OCI-M2 (cell line): Measurements from ENCODE around the gene AP1B1.
"Not testable (repeated sequence)": the region's sequence is repeated elsewhere in the genome, so short reads cannot be mapped to it uniquely, and the experiment has no call there.

Source experiments
- DNase-seq: peaks from one replicate; lab custom pipeline; 2025; ENCODE audit not compliant: unreplicated experiment; lab: John Stamatoyannopoulos, UW

The AP1B1 gene

DNA sequence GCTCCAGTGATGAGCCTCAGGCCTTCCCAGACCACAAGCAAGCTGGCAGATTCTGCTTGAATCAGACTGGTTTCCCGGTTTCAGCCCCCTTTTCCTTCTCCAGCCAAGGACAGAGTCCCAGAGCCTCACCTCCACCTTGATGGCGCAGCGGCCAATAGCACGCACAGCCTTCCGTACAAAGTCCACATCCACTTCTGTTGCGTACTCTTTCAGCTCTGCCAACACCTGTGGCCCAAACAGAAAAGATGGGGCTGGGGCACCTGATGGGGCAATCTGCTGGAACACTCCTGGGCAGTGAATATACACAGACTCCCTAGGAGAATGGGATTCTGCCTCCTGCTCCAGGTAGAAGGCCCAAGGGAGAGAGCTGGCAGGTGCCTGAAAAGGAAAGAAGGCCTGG is 37.3 kb downstream of the AP1B1 start:
- DNase-seq, result no peak

DNA sequence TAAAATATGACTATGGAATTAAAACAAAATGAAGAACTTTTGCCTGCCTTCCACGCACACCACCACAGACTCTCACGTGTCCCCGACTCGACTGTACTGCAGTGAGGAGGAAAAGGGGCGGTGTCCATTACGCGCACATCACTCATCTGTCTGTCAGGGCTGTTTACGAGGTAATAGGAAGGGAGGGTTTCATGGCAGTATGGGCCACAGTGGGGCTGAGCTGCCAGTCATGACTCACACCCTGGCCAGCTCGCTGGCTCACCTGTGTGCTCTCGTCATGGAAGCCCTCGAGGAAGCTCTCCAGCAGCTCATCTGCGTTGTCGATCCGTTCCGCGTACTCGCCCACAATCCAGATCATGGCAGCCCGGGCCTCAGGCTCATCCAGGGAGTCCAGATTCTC is 39.4 kb downstream of the AP1B1 start:
- no peak for DNase-seq

DNA sequence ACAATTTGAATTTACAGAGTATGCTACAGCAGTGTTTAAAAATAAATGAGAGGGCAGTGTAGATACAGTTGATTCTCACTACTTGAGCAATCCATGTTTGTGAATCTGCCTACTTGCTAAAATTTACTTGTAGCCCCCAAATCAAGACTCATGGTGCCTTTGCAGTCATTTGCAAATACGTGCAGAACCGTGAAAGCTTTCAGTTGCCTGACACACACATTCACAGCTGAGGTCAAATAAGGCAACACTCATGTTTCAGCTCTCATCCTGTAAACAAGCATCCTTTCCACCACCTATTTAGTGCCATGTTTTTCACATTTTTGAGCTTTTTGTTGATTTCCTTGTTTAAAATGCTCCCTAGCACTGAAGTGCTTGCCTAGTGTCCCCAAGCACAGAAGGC is 40.3 kb downstream of the AP1B1 start:
- DNase-seq, result no peak

DNA sequence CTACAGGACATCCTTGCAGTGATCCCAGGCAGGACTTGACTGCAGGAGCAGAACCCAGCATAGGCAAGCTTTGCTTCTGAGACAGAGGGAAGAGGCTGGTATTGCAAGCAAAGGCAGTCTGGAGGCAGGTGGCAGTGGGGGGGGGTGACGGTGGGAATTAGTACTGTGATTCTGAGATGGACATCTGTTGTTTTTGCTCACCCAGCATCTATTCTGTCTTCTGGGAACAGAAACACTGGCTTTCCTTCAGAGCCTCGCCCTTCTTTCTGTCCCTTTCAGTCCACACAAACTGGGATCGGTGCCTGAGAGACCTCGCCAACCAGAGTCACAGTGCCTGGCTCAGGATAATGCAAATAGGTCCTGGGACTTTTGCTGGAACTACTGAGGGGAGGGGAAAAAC is 41.7 kb downstream of the AP1B1 start:
- no peak for DNase-seq

DNA sequence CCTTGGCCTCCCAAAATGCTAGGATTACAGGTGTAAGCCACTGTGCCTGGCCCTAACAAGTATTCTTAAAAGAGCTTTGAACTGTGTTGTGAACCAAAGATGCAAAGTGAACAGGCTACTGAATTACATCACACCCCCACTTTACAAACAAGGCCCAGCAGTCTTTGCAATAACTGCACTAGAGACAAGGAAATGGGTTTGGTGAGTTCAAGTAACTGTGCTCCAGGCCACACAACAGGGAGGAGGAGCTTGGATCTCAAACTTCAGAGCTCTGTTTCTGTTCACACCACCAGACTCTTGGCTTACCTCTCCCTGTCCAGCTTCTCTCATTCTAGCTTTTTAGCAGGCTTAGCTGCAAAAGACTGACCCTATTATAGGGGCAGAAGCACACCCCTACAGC is 42.4 kb downstream of the AP1B1 start:
- no peak for DNase-seq

DNA sequence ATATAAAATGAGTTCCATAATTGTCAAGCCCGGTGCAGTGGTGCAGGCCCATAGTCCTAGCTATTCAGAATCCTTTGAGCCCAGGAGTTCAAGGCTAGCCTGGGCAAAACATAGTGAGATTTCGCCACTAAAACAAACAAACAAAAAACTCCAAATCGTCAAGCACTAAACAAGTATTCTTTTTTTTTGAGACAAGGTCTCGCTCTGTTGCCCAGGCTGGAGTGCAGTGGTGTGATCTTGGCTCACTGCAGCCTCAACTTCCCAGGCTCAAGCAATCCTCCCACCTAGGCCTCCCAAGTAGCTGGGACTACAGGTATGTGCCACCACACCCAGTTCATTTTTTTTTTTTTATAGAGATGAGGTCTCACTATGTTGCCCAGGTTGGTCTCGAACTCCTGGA is 43.5 kb downstream of the AP1B1 start:
- not testable (repeated sequence) for DNase-seq

DNA sequence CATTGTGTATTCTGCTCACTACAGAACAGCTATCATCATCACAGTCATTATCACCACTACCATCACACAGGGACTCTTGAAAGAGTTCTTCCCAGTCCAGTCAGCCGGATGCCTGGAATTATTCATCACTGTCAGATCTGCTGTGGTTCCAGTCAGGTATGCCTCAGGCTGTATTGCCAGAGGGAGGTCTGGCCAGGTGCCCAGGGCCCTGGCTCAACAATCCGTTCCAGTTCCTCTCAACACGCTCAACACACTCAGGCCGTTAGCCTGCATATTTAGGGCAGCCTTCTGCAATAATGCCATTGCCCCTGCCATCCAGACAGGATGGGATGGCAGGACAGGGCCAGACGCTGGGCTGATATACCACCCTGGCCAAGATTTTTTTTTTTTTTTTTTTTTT is 44.2 kb downstream of the AP1B1 start:
- no peak for DNase-seq

DNA sequence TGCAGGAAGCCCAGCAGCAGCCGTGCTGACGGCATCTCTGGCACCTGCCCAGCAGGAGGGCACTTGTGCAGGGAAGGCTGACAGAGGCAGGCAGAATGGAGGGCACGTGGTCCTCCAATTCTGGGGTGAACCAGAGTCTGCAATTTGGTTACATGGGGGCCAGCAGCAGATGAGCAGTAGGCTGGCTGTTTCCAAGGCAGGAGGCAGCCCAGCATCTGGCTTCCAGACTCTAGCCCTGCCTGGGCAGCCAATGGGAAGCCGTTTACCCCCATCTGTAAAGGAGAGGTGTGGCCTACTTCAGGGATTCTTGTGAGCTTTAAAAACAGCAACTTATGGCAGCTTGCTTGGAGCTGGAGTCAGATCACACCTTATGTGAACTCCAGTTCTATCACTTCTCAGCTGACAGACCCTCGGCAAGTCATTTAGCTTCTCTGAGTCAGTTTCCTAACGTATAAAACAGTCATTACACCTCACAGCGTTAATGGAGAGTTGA is 45.0 kb downstream of the AP1B1 start:
- no peak for DNase-seq

DNA sequence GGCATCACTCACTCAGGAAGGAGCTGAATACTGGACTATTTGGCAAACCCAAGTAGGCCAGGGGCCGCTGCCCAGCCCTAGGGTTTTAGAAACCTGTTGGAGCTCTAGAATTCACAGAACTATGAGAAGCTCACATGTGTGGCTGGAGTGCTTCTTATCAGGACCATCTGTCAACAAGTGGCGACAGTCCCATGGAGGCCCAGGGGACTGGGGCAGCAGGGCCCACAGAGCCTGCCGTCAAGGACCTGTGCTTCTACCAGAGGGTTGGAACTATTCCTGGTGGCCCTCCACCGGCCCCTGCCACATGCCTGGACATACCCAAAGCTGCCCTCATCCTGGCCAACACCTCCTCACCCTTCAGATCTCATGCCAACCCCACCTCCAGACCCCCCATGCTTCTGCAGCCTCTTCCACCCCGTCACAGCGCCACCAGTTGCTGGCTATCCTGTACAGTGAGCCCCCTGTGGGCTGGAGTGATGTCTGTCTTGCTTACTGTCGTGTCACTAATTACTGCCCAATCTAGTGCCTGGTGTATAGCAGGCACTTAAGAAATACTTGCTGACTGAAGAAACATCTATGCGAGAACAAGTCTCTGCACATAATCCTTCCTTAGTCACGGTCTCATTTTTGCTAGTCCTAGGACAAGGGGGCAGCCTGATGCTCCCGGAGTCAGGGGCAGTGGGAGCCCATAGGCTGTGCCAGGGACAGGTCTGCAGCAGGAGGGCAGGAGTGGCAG is 45.6 kb downstream of the AP1B1 start:
- DNase-seq, result no peak

DNA sequence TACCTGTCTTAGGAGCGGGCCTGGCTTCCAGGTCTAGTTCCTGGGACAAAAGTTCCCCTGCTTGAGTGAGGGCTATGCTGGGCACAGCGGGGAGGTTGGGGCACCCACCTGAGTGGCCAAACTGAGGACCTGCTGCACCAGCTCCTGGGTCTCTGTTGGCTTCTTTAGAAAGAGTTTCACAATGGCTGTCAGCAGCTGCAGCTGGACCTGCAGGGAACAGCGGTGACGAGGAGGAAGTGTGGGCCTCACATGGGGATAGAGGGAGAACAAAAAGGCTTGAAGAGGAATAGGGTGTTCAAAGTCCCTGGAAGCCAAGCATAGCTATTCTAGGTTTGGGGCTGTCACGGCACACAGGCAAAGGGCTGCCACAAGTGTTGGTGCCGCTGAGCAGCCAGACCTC is 46.2 kb downstream of the AP1B1 start:
- DNase-seq, result no peak

DNA sequence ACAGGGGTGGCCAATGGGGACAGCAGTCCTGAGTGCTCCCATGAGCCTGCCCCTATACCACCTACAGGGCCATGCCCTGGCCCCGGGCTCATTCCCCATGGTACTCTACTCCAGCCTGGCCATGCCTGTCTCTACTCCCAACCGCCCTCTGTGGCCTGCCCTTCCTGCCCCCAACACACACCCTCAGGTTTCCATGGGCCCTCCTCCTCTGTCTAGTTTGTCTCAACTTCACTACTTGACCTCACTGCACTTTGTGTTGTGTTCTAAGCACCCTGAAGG is 46.6 kb downstream of the AP1B1 start:
- no peak for DNase-seq

DNA sequence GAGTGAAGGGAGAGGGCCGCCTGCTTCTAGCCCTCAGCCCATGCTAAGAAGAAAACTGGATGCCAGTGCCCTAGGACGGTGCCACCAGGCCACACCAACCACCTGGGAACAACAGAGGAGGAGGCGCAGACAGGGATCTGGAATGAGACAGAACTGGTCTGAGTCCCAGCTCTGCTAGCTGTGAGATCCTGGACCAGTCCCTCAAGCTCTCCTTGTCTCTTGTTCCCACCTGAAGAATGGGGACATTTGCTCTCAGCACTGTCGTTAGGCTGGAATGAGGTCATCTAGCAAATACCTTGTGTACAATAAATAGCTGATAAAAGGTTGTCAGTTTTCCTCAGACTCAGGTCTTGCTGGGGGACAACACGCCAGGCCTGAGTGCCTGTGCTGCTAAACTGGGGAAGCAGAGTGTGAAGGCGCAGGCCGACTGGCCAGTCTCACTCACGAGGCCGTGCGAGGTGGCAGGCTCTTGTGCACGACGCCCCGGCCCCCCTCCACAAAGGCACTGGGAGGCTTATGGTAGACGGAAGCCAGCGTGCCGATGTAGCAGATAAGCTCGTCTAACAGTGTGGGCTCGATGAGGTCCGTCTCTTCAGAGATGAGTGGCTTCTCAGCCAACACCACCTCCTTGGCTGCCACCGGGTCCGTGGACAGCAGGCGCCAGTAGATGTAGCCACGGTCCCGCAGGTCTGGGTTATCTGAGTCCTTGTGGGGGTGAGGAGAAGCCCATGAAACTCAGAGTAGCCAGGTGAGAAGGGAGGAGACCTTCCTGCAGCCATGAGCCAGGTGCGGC is 47.1 kb downstream of the AP1B1 start:
- DNase-seq, result no peak

DNA sequence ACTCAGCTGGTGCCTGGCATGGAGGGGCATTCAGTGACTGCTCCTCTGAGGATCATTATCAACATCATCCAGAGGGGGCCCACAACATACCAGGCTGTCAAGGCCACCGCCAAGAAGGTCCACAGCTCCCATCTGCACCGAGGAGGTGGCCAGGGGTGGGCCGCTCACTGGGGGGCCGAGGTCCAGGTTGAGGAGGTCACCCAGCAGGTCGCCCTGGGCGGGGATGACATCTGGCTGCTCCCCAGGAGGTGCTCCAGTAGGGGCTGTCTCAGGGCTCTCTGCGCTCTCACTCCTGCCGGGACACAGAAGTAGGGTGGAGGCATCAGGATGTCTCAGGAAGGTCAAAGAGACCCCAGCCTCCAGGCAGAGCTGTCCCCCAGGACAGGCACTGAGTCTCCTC is 47.8 kb downstream of the AP1B1 start:
- no peak for DNase-seq

DNA sequence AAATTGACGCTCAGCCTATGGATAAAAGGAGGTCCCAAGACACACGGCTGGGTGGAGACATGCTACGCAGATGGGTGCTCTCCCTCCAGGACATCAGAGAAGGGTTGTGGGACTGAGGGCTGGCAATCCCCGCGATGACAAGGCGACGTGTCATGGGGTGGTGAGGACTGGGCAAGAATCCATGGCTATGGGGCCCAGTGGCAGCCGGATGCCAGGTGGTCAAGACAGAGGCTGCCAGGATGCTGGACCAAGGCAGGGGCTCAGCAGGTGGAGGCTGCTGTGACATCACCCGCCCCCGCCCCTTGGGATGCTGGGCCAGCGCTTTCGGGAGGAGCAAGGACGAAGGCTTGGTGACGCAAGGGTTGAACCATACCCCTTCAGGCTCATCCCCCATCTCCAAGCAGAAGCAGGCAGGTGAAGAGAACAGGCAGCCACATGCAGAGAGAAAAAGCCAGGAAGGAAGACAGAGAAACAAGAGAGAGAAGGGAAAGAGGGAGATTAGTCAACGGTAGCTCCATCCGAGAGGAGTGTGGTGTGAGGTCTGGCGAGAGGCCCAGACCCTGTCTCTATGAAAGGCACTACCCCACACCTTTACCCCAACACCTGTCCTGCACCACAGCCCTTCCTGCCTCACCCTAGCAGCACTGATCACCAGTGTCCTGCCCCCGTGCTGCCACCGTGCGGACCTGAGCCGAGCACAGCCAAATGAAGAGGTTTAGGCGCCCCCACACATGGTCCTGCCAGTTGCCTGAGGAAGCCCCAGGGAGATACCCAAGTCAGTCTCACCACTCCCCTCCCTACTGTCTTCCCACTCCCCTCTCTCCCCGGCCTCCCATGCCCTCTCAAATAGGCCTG is 48.8 kb downstream of the AP1B1 start:
- no peak for DNase-seq

DNA sequence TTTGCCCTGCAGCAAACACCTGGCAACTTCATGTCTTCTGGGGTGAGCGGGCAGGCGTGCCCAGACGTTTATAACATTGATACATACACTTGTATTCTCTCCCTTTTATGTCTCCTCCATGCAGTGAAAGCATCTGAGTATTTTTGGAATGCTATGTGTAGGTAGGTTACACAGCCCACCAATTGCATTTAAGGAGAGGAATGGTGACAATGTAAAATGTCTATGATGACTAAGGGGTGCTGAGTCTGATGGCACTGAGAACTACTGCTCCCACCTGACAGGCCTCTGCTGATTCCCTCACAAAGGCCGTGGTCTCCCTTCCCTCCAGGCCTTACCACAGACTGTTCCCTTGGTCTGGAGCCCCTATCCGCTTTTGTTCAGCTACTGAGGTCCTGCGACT is 50.0 kb downstream of the AP1B1 start:
- DNase-seq, result no peak

DNA sequence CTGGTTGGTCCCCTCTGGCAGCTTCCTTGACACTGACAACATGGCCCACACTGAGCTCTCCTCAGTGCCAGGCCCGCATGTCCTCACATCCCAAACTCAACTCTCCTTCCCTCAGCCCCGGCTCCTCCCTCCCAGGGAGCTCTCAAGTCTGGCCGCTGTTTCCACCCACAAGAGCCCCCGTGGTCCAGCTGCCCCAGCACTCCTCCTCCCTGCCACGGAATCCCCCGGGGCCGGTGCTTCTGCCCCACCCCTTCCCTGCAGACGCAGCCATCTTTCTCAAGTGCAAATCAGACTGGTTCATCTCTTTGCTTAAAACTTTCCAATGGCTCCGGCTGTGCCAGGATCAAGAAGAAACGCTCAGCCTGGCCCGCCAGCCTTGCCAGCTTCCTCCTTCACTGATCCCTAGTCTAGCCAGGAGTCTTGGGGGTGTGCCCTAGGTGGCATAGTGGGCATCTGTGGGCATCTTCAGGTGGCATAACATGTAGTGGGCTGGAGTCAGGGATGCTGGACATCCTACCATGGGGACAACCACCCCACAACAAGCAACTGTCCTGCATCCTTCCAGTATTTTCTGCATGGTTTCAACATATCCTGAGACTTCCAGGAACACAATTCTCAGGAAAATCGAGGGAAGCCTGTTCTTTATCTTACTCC is 50.6 kb downstream of the AP1B1 start:
- no peak for DNase-seq

DNA sequence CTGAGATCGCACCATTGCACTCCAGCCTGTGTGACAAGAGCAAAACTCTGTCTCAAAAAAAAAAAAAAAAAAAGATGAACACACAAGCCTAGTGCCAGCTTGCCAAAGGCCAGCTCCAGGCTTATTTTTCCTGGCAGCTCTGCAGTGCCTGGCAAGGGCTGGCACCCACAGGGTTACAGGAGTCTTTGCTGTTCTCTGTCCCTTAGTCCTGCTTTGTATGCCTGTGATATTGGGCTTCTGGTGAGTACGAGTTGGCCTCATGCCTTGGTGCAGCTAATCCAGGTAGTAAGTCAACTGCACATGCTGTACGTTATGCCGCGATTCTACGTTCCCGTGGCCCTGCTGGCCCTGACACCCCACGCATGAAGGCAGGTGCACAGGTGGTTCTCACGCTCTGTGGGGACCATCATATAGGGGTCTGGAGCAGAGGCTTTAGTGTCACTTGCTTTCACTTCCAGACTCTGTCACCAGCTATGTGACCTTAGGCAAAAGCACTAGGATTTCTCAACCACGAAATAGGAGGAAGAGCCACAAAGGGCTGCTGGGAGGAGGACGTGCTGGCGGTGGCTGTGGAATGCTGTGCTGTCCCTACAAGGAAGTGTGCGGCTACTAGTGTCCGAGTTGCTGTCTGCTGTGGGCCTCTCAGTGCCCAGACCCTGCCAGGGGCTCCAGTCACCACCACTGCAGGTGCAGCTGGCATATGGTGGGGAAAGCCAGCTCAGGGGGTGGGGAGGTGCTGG is 51.4 kb downstream of the AP1B1 start:
- no peak for DNase-seq

DNA sequence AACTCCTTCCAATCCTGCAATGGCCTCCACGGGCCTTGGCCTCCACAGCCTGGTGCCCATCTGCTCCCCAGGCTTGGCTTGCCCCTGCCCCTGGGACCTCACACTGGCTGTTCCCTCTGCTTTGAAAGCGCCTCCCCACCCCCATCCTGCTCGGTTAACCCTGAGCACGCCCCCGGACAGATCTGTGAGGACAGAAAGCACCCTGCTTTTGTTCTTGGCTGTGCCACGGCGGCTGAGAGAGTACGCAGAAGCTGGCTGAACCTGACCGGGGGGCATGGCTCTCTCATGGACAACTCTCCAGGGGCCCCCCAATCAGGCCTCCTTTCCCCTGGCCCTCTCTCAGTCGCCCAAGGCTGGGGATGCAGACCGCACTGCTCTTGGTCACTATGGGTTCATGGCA is 52.7 kb downstream of the AP1B1 start:
- no peak for DNase-seq

DNA sequence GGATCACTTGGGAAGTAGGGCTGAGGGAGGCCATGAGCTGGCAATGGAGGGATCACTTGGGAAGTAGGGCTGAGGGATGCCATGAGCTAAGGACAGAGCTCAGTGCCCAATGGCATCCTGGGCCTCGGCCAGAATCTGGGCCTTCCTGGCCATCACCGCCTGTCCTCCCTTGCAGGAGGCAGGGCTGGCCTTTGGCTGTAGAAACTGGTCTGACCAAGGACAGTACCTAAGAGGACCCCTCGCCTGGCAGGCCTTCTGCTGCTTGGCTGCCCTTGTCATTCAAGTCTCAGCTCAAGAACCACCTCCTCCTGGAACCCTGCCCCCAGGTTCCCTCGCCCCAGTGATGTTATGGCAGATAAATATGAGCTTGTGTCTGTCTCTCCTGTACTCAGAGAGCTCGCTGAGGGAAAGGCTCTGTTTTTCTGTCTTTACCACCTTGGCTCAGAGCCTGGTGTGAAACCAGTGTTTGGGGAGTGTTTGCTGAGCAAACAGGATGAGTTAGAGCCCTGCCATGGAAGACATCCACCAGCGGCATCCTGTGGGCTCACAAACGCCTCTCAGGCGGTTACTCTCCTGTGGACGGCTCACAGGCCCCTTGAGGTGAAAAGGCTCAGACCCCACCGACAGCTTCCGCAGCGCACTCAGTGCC is 53.5 kb downstream of the AP1B1 start:
- no peak for DNase-seq

DNA sequence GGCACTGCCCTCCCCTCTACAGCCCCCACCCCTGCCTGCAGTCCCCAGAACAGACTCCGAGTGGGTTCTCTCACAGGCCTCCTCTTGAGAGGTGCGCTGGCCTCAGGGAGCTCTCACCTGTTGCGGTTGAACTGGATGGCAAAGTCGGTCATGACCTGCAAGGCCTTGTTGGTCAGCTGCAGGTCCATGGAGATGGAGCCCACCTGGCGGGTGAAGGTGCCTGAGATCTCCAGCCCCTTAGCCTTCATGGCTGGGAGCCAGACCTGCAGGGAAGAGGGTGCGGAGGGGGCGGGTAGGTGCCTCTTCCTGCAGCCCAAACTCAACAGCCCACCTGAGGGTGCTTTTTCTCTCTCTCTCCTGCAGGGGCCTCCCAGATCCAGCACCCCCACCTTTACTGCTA is 54.2 kb downstream of the AP1B1 start:
- DNase-seq, result no peak
